Adrenal gland (tissue), 5 donors: ENCODE data around the gene AQP11.
A peak's percentile ranks its signal among the peaks of the same experiment; 100 is the strongest.

Experiments used
- POLR2A ChIP-seq, 2 donors: fragments of 450-650 bp; IDR thresholded peaks; one replicate each; pipeline ENCODE4 v1.6.1; 2017; ENCODE audit warnings: antibody characterized with exemption in 2 of 2, mild to moderate bottlenecking in 2 of 2, moderate library complexity in 1 of 2
- TF ChIP-seq, protein P1 (sequence below), 6 experiments: fragments of 450-650 bp in 4 of 6; fragments of 200-600 bp in 2 of 6; sonication (generic) in 1 of 6; IDR thresholded peaks; 1 replicate in 5 of 6; 2 replicates in 1 of 6; pipeline versions ENCODE4 v1.5.1 to v1.8.0; 2016 to 2021; ENCODE audit warnings: antibody characterized with exemption in 6 of 6, mild to moderate bottlenecking in 2 of 6, moderate library complexity in 1 of 6
- donor health status: DM: no; HTN: no; CAD: no.

DNA sequence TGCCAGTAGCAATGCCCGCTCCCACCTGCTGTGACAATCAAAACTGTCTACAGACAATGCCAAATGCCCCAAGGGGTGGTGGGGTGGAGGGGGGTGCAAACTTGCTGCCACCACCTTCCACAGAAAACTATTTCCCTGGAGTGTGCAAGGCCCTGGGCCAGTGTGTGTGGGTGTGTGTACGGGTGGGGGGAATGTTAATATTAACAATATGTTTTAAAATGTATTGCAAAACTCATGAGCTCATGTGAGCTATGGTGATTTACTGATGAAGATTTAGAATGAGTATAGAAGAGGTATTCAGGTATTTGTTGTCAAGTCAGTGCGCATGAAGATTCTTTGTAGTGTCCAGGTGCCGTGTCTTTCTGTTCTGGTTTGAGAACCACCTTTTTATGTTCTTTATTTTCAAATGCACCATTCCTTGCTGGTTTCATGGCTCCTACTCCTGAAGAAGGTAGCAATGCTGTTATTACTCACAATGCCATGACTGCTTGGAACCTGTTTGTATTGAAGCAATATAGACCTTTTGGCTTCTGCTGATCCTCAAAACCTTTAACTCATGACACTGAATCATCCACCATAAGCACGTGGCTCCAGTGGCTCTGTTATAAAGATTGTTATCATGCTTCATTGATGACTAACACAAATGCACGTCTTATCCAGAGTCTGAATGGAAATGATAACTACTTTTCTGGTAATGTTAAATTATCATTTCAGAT, 29.9 kb upstream of the AQP11 start:
- TF ChIP-seq, protein P1, sequence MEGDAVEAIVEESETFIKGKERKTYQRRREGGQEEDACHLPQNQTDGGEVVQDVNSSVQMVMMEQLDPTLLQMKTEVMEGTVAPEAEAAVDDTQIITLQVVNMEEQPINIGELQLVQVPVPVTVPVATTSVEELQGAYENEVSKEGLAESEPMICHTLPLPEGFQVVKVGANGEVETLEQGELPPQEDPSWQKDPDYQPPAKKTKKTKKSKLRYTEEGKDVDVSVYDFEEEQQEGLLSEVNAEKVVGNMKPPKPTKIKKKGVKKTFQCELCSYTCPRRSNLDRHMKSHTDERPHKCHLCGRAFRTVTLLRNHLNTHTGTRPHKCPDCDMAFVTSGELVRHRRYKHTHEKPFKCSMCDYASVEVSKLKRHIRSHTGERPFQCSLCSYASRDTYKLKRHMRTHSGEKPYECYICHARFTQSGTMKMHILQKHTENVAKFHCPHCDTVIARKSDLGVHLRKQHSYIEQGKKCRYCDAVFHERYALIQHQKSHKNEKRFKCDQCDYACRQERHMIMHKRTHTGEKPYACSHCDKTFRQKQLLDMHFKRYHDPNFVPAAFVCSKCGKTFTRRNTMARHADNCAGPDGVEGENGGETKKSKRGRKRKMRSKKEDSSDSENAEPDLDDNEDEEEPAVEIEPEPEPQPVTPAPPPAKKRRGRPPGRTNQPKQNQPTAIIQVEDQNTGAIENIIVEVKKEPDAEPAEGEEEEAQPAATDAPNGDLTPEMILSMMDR (IDR thresholded peaks at IDR 0.05) = no peak
- TF ChIP-seq POLR2A (IDR thresholded peaks at IDR 0.05) = peak in 1 of 2 donors; percentile 13
